ENCODE measurements around the gene BRD3. TPM values are rescaled to one million over a fixed set of nuclear protein-coding genes. Genes with fewer than 3 reads are reported as not detected.

Gene BRD3
- total RNA-seq, 1 experiment from 2014 or later = 40.7 TPM

DNA sequence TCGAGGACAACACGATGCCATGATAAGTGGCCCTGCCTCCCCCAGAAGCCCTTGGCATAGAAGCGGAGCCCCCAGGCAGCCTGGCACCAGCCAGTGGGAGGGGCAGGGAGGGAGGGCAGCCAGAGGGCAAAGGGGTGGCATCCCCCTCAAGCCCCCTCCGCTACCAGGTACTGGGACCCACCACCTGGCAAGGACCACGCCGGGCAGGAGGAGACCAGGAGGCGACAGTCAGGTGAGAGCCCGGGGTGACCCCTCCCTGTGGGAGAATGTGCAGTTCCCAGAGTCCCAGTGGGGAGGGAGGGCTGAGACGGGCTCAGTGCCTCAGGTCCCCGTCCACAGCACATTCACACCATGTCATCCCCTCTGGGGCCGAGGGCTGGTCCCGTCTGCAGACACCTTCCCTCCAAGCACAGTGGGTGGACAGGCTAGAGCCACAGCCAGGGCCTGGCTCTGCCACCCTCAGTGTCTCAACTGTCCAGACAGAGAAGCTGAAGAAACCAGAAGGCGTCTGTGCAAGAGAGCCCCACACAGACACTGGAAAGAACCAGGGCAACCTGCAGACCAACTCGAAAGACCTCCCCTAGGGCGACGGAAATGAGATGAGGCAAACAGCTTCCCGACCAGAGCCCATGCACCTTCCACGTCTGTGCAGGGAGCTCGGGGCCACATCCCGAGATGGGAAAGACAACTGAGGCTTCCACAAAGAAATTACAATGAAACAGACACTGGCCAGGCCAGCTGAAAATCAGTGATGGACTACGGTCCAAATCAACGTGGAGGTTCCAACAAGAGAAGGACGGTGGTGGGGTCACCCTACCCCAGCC is 11.1 kb downstream of the BRD3 start:
- no peaks in the 10 kb centered on the region for H3K9me3 ChIP-seq (ENCODE audit: control insufficient read depth in 1 of 2, insufficient read depth in 1 of 2, low read depth in 1 of 2, low read length in 2 of 2)
- DNase-seq (ENCODE audit: low read depth, low spot score) = no peak
- H3K4me1 ChIP-seq (ENCODE audit: control insufficient read depth in 1 of 2, insufficient read depth in 2 of 2, low read length in 2 of 2) = peaks cover 4 to 18% of the 10 kb centered on the region in 2 experiments; a peak in 3 of 4 replicates
- H3K27me3 ChIP-seq (ENCODE audit: insufficient read depth, low read length) = no peaks in the 10 kb centered on the region
- no peaks in the 10 kb centered on the region for H3K9me2 ChIP-seq (ENCODE audit: insufficient read depth)
- no peak for ATAC-seq
- intact Hi-C loops (cut with micrococcal nuclease) = no loop called here
- H3K4me3 ChIP-seq (replicated peaks in 1 of 2; ENCODE audit: low read depth in 1 of 2, low read length in 2 of 2) = no peak overlapping the region
- TF ChIP-seq ZNF274 (IDR thresholded peaks at IDR 0.05; ENCODE audit: low read depth, low read length) (no peak), RAD21 (IDR thresholded peaks at IDR 0.05; ENCODE audit: low read depth) (no peak), SP1 (IDR thresholded peaks at IDR 0.05; ENCODE audit: low read depth) (no peak), CBX3 (IDR thresholded peaks at IDR 0.05; ENCODE audit: low read depth) (no peak)
- TF ChIP-seq, protein P1, sequence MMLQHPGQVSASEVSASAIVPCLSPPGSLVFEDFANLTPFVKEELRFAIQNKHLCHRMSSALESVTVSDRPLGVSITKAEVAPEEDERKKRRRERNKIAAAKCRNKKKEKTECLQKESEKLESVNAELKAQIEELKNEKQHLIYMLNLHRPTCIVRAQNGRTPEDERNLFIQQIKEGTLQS (IDR thresholded peaks at IDR 0.05) = no peak
- POLR2A ChIA-PET = no interaction called here
- RAD21 ChIA-PET (ENCODE audit: low non-redundant PET in 1 of 2, low total read pairs in 2 of 2, uncharacterized antibody in 2 of 2, unreplicated experiment in 2 of 2) = no interaction called here
- peaks cover 0 to 3% of the 10 kb centered on the region in 2 experiments; a peak in 1 of 4 replicates for H3K36me3 ChIP-seq (ENCODE audit: control insufficient read depth in 1 of 2, insufficient read depth in 2 of 2, low read length in 2 of 2)
- no TSS peak for BruUV-seq (replicated peaks)
- H3K79me2 ChIP-seq (ENCODE audit: insufficient read depth, low read length) = peaks cover 35% of the 10 kb centered on the region
- H2AFZ ChIP-seq (ENCODE audit: low read depth, low read length, poor library complexity, severe bottlenecking) = no peak overlapping the region
- no peak overlapping the region for H3K9ac ChIP-seq (ENCODE audit: low read length)
- H4K20me1 ChIP-seq (ENCODE audit: insufficient read depth) = no peaks in the 10 kb centered on the region
- H3K27ac ChIP-seq (ENCODE audit: low read depth, low read length) = no peak overlapping the region
- CTCF ChIA-PET = no interaction called here
- peak overlapping the region; percentile 2; the same call in 1 of the 2 replicates for H3K4me2 ChIP-seq (ENCODE audit: low read length)

DNA sequence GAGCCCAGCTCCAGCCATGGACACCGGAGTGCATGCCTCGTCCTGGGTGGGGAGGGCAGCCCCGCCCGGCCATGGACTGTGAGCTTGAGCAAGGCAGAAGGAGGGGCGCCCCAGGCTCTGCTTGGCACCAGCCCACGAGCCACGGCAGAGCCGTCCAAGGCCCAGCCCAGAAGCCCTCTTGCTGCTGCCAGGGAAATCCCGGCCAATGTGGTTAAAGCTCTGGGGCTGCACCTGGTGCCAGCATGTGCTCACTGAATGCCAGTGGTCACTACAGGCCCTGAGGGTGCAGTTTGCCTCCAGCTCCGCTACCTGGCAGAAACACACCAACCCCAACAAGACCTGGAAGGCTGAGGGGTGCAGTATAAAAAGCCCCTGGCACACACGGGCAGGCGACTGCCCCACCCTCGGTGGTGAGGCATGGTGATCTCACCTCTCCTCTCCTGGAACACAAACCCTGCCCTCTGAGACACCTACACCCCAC is 11.8 kb downstream of the BRD3 start:
- ATAC-seq (peak; percentile 25; the same call in 1 of the 2 replicates), DNase-seq (ENCODE audit: low read depth, low spot score) (no peak)
- Histone ChIP-seq H3K4me1 (ENCODE audit: control insufficient read depth in 1 of 2, insufficient read depth in 2 of 2, low read length in 2 of 2) (peaks cover 4 to 18% of the 10 kb centered on the region in 2 experiments; a peak in 3 of 4 replicates), H2AFZ (ENCODE audit: low read depth, low read length, poor library complexity, severe bottlenecking) (no peak overlapping the region), H3K27me3 (ENCODE audit: insufficient read depth, low read length) (no peaks in the 10 kb centered on the region), H3K9ac (ENCODE audit: low read length) (no peak overlapping the region), H3K27ac (ENCODE audit: low read depth, low read length) (no peak overlapping the region; the same call in 1 of the 2 replicates), H3K9me2 (ENCODE audit: insufficient read depth) (no peaks in the 10 kb centered on the region), H3K79me2 (ENCODE audit: insufficient read depth, low read length) (peaks cover 30% of the 10 kb centered on the region), H3K4me2 (ENCODE audit: low read length) (peak overlapping the region; percentile 2; the same call in 1 of the 2 replicates), H3K9me3 (ENCODE audit: control insufficient read depth in 1 of 2, insufficient read depth in 1 of 2, low read depth in 1 of 2, low read length in 2 of 2) (no peaks in the 10 kb centered on the region), H3K36me3 (ENCODE audit: control insufficient read depth in 1 of 2, insufficient read depth in 2 of 2, low read length in 2 of 2) (peaks cover 3 to 5% of the 10 kb centered on the region in 2 experiments; a peak in 1 of 4 replicates), H4K20me1 (ENCODE audit: insufficient read depth) (no peaks in the 10 kb centered on the region), H3K4me3 (replicated peaks in 1 of 2; ENCODE audit: low read depth in 1 of 2, low read length in 2 of 2) (no peak overlapping the region)
- BruUV-seq (replicated peaks) = no TSS peak
- POLR2A ChIA-PET = no interaction called here
- intact Hi-C loops (cut with micrococcal nuclease) = no loop called here
- RAD21 ChIA-PET (ENCODE audit: low non-redundant PET in 1 of 2, low total read pairs in 2 of 2, uncharacterized antibody in 2 of 2, unreplicated experiment in 2 of 2) = no interaction called here
- CTCF ChIA-PET = no interaction called here
- TF ChIP-seq, protein P1 (IDR thresholded peaks at IDR 0.05) = no peak
- TF ChIP-seq POLR2AphosphoS5 (IDR thresholded peaks at IDR 0.05; ENCODE audit: low read depth, low read length) = no peak
- TF ChIP-seq, protein P2, sequence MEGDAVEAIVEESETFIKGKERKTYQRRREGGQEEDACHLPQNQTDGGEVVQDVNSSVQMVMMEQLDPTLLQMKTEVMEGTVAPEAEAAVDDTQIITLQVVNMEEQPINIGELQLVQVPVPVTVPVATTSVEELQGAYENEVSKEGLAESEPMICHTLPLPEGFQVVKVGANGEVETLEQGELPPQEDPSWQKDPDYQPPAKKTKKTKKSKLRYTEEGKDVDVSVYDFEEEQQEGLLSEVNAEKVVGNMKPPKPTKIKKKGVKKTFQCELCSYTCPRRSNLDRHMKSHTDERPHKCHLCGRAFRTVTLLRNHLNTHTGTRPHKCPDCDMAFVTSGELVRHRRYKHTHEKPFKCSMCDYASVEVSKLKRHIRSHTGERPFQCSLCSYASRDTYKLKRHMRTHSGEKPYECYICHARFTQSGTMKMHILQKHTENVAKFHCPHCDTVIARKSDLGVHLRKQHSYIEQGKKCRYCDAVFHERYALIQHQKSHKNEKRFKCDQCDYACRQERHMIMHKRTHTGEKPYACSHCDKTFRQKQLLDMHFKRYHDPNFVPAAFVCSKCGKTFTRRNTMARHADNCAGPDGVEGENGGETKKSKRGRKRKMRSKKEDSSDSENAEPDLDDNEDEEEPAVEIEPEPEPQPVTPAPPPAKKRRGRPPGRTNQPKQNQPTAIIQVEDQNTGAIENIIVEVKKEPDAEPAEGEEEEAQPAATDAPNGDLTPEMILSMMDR (IDR thresholded peaks at IDR 0.05 in 2 of 3, conservative IDR thresholded peaks at IDR 0.05 in 1 of 3; ENCODE audit: borderline replicate concordance in 1 of 3, insufficient read depth in 1 of 3, low read depth in 2 of 3, low read length in 2 of 3) = no peak
- TF ChIP-seq JUND (IDR thresholded peaks at IDR 0.05) = no peak
- TF ChIP-seq ZNF274 (IDR thresholded peaks at IDR 0.05; ENCODE audit: low read depth, low read length) = no peak
- TF ChIP-seq FOSL1 (IDR thresholded peaks at IDR 0.05; ENCODE audit: low read depth) = no peak
- no peak for TF ChIP-seq POLR2A (IDR thresholded peaks at IDR 0.05; ENCODE audit: borderline replicate concordance, extremely low read depth, insufficient read depth, insufficient read length)
- TF ChIP-seq, protein P3, sequence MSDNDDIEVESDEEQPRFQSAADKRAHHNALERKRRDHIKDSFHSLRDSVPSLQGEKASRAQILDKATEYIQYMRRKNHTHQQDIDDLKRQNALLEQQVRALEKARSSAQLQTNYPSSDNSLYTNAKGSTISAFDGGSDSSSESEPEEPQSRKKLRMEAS (IDR thresholded peaks at IDR 0.05) = no peak
- TF ChIP-seq SIN3A (IDR thresholded peaks at IDR 0.05; ENCODE audit: low read depth) = no peak
- no peak for TF ChIP-seq CBX3 (IDR thresholded peaks at IDR 0.05; ENCODE audit: low read depth)
- no peak for TF ChIP-seq CEBPB (IDR thresholded peaks at IDR 0.05; ENCODE audit: low read depth)

All from HCT116 (cell line).